Measurements from ENCODE around the gene EPSTI1.
"Not testable (repeated sequence)": the region's sequence is repeated elsewhere in the genome, so short reads cannot be mapped to it uniquely, and the experiment has no call there.

EPSTI1 gene

GRCh38 chr13:43005460-43006236 is 13.6 kb upstream of the EPSTI1 start:
- no peak for DNase-seq (ENCODE audit: low read depth in 1 of 2, low spot score in 1 of 2)

- no peak for DNase-seq (ENCODE audit: low read depth in 1 of 2, low spot score in 1 of 2)
These were observed 11.7 kb upstream of the EPSTI1 start for GRCh38 chr13:43003729-43004128.

- no peak for DNase-seq (ENCODE audit: low read depth in 1 of 2, low spot score in 1 of 2)
These were observed 11.0 kb upstream of the EPSTI1 start for GRCh38 chr13:43003010-43003409.

- DNase-seq (ENCODE audit: low read depth in 1 of 2, low spot score in 1 of 2): no peak
These were observed 10.0 kb upstream of the EPSTI1 start for GRCh38 chr13:43002021-43002420.

- no peak for DNase-seq (ENCODE audit: low read depth in 1 of 2, low spot score in 1 of 2)
These were observed 8.6 kb upstream of the EPSTI1 start for GRCh38 chr13:43000676-43001075.

GRCh38 chr13:42999491-42999890 is 7.5 kb upstream of the EPSTI1 start:
- DNase-seq (ENCODE audit: low read depth in 1 of 2, low spot score in 1 of 2): no peak

- DNase-seq (ENCODE audit: low read depth in 1 of 2, low spot score in 1 of 2): no peak
These were observed 5.3 kb upstream of the EPSTI1 start for GRCh38 chr13:42997381-42997780.

GRCh38 chr13:42996584-42996983 is 4.5 kb upstream of the EPSTI1 start:
- DNase-seq (ENCODE audit: low read depth in 1 of 2, low spot score in 1 of 2): no peak

- no peak for DNase-seq (ENCODE audit: low read depth in 1 of 2, low spot score in 1 of 2)
These were observed 2.8 kb upstream of the EPSTI1 start for GRCh38 chr13:42994878-42995277.

- no peak for DNase-seq (ENCODE audit: low read depth in 1 of 2, low spot score in 1 of 2)
These were observed 702 bp upstream of the EPSTI1 start for GRCh38 chr13:42992764-42993122.

- not testable (repeated sequence) for DNase-seq (ENCODE audit: low read depth in 1 of 2, low spot score in 1 of 2)
These were observed 676 bp downstream of the EPSTI1 start for GRCh38 chr13:42991233-42991897.

- DNase-seq (ENCODE audit: low read depth in 1 of 2, low spot score in 1 of 2): no peak
These were observed 1.5 kb downstream of the EPSTI1 start for GRCh38 chr13:42990291-42991232.

GRCh38 chr13:42986176-42986574 is 5.9 kb downstream of the EPSTI1 start:
- DNase-seq (ENCODE audit: low read depth in 1 of 2, low spot score in 1 of 2): no peak

- no peak for DNase-seq (ENCODE audit: low read depth in 1 of 2, low spot score in 1 of 2)
These were observed 6.5 kb downstream of the EPSTI1 start for GRCh38 chr13:42985312-42986175.

GRCh38 chr13:42984691-42985090 is 7.3 kb downstream of the EPSTI1 start:
- no peak for DNase-seq (ENCODE audit: low read depth in 1 of 2, low spot score in 1 of 2)

- no peak for DNase-seq (ENCODE audit: low read depth in 1 of 2, low spot score in 1 of 2)
These were observed 8.0 kb downstream of the EPSTI1 start for GRCh38 chr13:42984026-42984425.

GRCh38 chr13:42981853-42982252 is 10.2 kb downstream of the EPSTI1 start:
- no peak for DNase-seq (ENCODE audit: low read depth in 1 of 2, low spot score in 1 of 2)

GRCh38 chr13:42981317-42981716 is 10.7 kb downstream of the EPSTI1 start:
- no peak for DNase-seq (ENCODE audit: low read depth in 1 of 2, low spot score in 1 of 2)

GRCh38 chr13:42977219-42977659 is 14.8 kb downstream of the EPSTI1 start:
- no peak for DNase-seq (ENCODE audit: low read depth in 1 of 2, low spot score in 1 of 2)

- DNase-seq (ENCODE audit: low read depth in 1 of 2, low spot score in 1 of 2): no peak
These were observed 16.0 kb downstream of the EPSTI1 start for GRCh38 chr13:42976066-42976465.

- DNase-seq (ENCODE audit: low read depth in 1 of 2, low spot score in 1 of 2): no peak
These were observed 18.5 kb downstream of the EPSTI1 start for GRCh38 chr13:42973581-42973980.
